HepG2 (cell line): ENCODE results near the gene NDE1. TPM values are rescaled to one million over a fixed set of nuclear protein-coding genes. Genes with fewer than 3 reads are reported as not detected.

Experiments used
- ARNT ChIP-seq: fragments of 450-650 bp; IDR thresholded peaks from 2 replicates; pipeline ENCODE4 v1.6.1; 2017
- ATM ChIP-seq: fragments of 450-650 bp; IDR thresholded peaks from 2 replicates; pipeline ENCODE4 v1.7.1; 2017; ENCODE audit warnings: mild to moderate bottlenecking, borderline replicate concordance
- BRCA1 ChIP-seq: sonication (generic); formaldehyde crosslinking; IDR thresholded peaks from 2 replicates; pipeline ENCODE4 v1.4.0; 2020; ENCODE audit warnings: missing genetic modification reagents
- E2F1 ChIP-seq: sonication (generic); formaldehyde crosslinking; IDR thresholded peaks from 2 replicates; pipeline ENCODE4 v1.5.0; 2020; ENCODE audit warnings: missing genetic modification reagents
- FOXA3 ChIP-seq: IDR thresholded peaks from 2 replicates; pipeline ENCODE4 v1.6.1; 2016; ENCODE audit warnings: missing genetic modification reagents, missing compliant biosample characterization
- MEF2D ChIP-seq: sonication (generic); formaldehyde crosslinking; IDR thresholded peaks from 2 replicates; pipeline ENCODE4 v1.5.1; 2020; ENCODE audit warnings: mild to moderate bottlenecking, missing genetic modification reagents
- NCOR1 ChIP-seq: fragments of 200-600 bp; sonication (generic); IDR thresholded peaks from 2 replicates; pipeline ENCODE4 v1.7.0; 2017; ENCODE audit warnings: antibody characterized with exemption, low read length, borderline replicate concordance
- NFATC3 ChIP-seq: sonication (generic); formaldehyde crosslinking; IDR thresholded peaks from 2 replicates; pipeline ENCODE4 v1.5.1; 2020; ENCODE audit warnings: mild to moderate bottlenecking, missing genetic modification reagents
- ONECUT2 ChIP-seq: sonication (generic); formaldehyde crosslinking; IDR thresholded peaks from 2 replicates; pipeline ENCODE4 v1.4.0; 2020; ENCODE audit warnings: missing genetic modification reagents
- PREB ChIP-seq: sonication (generic); formaldehyde crosslinking; IDR thresholded peaks from 2 replicates; pipeline ENCODE4 v1.4.0; 2020; ENCODE audit warnings: missing genetic modification reagents
- RBM22 ChIP-seq: fragments of 200-400 bp; formaldehyde crosslinking; optimal IDR thresholded peaks from 2 replicates; pipeline ENCODE3; 2017; ENCODE audit warnings: mild to moderate bottlenecking, low read length, moderate library complexity
- RFXANK ChIP-seq: IDR thresholded peaks from 2 replicates; pipeline ENCODE4 v1.6.1; 2016
- SIN3B ChIP-seq: fragments of 150-350 bp; IDR thresholded peaks from 2 replicates; pipeline ENCODE4 v1.6.1; 2014; ENCODE audit warnings: low read length
- SNAPC5 ChIP-seq: sonication (generic); formaldehyde crosslinking; IDR thresholded peaks from 2 replicates; pipeline ENCODE4 v1.8.1; 2023; ENCODE audit warnings: mild to moderate bottlenecking, missing genetic modification reagents, borderline replicate concordance
- SYNCRIP ChIP-seq: fragments of 200-400 bp; formaldehyde crosslinking; IDR thresholded peaks from 2 replicates; pipeline ENCODE4 v1.6.1; 2018; ENCODE audit warnings: mild to moderate bottlenecking, low read depth, low read length; ENCODE audit not compliant: insufficient read depth
- TCF7 ChIP-seq: sonication (generic); IDR thresholded peaks from 2 replicates; pipeline ENCODE4 v1.6.1; 2016; ENCODE audit warnings: antibody characterized with exemption, low read depth
- TMF1 ChIP-seq: sonication (generic); formaldehyde crosslinking; IDR thresholded peaks from 2 replicates; pipeline ENCODE4 v1.8.1; 2022; ENCODE audit warnings: low read depth, missing genetic modification reagents
- ZMYM4 ChIP-seq: sonication (generic); formaldehyde crosslinking; IDR thresholded peaks from 2 replicates; pipeline ENCODE4 v1.8.1; 2023; ENCODE audit warnings: mild to moderate bottlenecking, missing genetic modification reagents
- ZNF180 ChIP-seq: sonication (generic); formaldehyde crosslinking; IDR thresholded peaks from 2 replicates; pipeline ENCODE4 v1.4.0; 2020; ENCODE audit warnings: low read depth, missing genetic modification reagents, borderline replicate concordance
- ZNF441 ChIP-seq: sonication (generic); formaldehyde crosslinking; IDR thresholded peaks from 2 replicates; pipeline ENCODE4 v1.7.0; 2021; ENCODE audit warnings: missing genetic modification reagents, borderline replicate concordance
- ZNF563 ChIP-seq: sonication (generic); formaldehyde crosslinking; IDR thresholded peaks from 2 replicates; pipeline ENCODE4 v1.8.0; 2022; ENCODE audit warnings: mild to moderate bottlenecking, moderate library complexity, missing genetic modification reagents
- ZNF614 ChIP-seq: IDR thresholded peaks from 2 replicates; pipeline ENCODE4 v1.6.1; 2018; ENCODE audit warnings: missing biosample characterization, missing genetic modification reagents, inconsistent platforms, borderline replicate concordance
- ZNF788 ChIP-seq: sonication (generic); formaldehyde crosslinking; IDR thresholded peaks from 2 replicates; pipeline ENCODE4 v1.5.0; 2020; ENCODE audit warnings: mild to moderate bottlenecking, missing genetic modification reagents, borderline replicate concordance
- ZNF850 ChIP-seq: sonication (generic); formaldehyde crosslinking; conservative IDR thresholded peaks from 2 replicates; pipeline ENCODE4 v1.9.0; 2021; ENCODE audit warnings: mild to moderate bottlenecking, missing genetic modification reagents
- polyA plus RNA-seq, 8 experiments: library from polyadenylated mRNA; depleted of rRNA in 3 of 8; stranded (reverse) in 7 of 8; unstranded in 1 of 8; fragments of >200 nt; fragmentation: Illumina TruSeq in 4 of 8; extraction: Trizol in 4 of 8; gene quantifications; 2 replicates each; pipeline versions ENCODE4 v1.2.1 to v1.2.3, GENCODE V29; 2011 to 2016; ENCODE audit warnings: low read depth in 4 of 8, missing spikeins in 1 of 8, mixed read lengths in 1 of 8; ENCODE audit not compliant: insufficient read depth in 1 of 8
- total RNA-seq, 5 experiments: library from RNA; depleted of rRNA; stranded (reverse); fragments of >200 nt; fragmentation: Illumina TruSeq; extraction: Trizol; gene quantifications; 2 replicates each; pipeline ENCODE4 v1.2.3, GENCODE V29; 2016; ENCODE audit warnings: low read depth in 1 of 5
- TF ChIP-seq, protein P1 (sequence below): IDR thresholded peaks from 2 replicates; pipeline ENCODE4 v1.6.1; 2016
- TF ChIP-seq, protein P2 (sequence below): sonication (generic); formaldehyde crosslinking; IDR thresholded peaks from 2 replicates; pipeline ENCODE4 v1.4.0; 2020; ENCODE audit warnings: mild to moderate bottlenecking, missing genetic modification reagents

The NDE1 gene
- total and polyA plus RNA-seq, 2 of the 13 experiments (the other 11 are each of a cell fraction or from before 2014, with no cell fraction given), result 40.9 to 72.5 TPM

- TF ChIP-seq PREB, result no peak
- no peak for TF ChIP-seq NFATC3 (CRISPR knock-in tag)
- peak; percentile 81 for TF ChIP-seq TMF1 (CRISPR knock-in tag)
- TF ChIP-seq, protein P1, sequence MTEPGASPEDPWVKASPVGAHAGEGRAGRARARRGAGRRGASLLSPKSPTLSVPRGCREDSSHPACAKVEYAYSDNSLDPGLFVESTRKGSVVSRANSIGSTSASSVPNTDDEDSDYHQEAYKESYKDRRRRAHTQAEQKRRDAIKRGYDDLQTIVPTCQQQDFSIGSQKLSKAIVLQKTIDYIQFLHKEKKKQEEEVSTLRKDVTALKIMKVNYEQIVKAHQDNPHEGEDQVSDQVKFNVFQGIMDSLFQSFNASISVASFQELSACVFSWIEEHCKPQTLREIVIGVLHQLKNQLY (CRISPR knock-in tag), result peak; percentile 96
- no peak for TF ChIP-seq ARNT
- TF ChIP-seq NCOR1, result peak; percentile 99
- TF ChIP-seq FOXA3 (CRISPR knock-in tag), result peak; percentile 99
- peak; percentile 99; the same call in 1 of the 2 replicates for TF ChIP-seq ZNF788 (CRISPR knock-in tag)
- TF ChIP-seq BRCA1 (CRISPR knock-in tag), result peak; percentile 93
- no peak for TF ChIP-seq ONECUT2 (CRISPR knock-in tag)
- peak; percentile 77 for TF ChIP-seq ZMYM4 (CRISPR knock-in tag)
- TF ChIP-seq ZNF850, result no peak
- no peak for TF ChIP-seq SYNCRIP
- peak; percentile 99 for TF ChIP-seq MEF2D (CRISPR knock-in tag)
- no peak for TF ChIP-seq SIN3B
- peak; percentile 76 for TF ChIP-seq RBM22
- peak; percentile 80; the same call in 1 of the 2 replicates for TF ChIP-seq E2F1 (CRISPR knock-in tag)
- TF ChIP-seq, protein P2, sequence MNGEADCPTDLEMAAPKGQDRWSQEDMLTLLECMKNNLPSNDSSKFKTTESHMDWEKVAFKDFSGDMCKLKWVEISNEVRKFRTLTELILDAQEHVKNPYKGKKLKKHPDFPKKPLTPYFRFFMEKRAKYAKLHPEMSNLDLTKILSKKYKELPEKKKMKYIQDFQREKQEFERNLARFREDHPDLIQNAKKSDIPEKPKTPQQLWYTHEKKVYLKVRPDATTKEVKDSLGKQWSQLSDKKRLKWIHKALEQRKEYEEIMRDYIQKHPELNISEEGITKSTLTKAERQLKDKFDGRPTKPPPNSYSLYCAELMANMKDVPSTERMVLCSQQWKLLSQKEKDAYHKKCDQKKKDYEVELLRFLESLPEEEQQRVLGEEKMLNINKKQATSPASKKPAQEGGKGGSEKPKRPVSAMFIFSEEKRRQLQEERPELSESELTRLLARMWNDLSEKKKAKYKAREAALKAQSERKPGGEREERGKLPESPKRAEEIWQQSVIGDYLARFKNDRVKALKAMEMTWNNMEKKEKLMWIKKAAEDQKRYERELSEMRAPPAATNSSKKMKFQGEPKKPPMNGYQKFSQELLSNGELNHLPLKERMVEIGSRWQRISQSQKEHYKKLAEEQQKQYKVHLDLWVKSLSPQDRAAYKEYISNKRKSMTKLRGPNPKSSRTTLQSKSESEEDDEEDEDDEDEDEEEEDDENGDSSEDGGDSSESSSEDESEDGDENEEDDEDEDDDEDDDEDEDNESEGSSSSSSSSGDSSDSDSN, result peak; percentile 70
- no peak for TF ChIP-seq ZNF180
- peak; percentile 94 for TF ChIP-seq RFXANK (CRISPR knock-in tag)
- TF ChIP-seq ATM, result peak; percentile 85; the same call in 1 of the 2 replicates
- TF ChIP-seq ZNF614, result peak; percentile 100
- TF ChIP-seq SNAPC5, result peak; percentile 97
- peak; percentile 93 for TF ChIP-seq TCF7
- TF ChIP-seq ZNF563 (CRISPR knock-in tag), result peak; percentile 89; the same call in 1 of the 2 replicates
- peak; percentile 83; the same call in 1 of the 2 replicates for TF ChIP-seq ZNF441
Observed at GRCh38 chr16:15672514-15673167, 22.6 kb downstream of the NDE1 start (continued).
